K562 (cell line): ENCODE data around the gene OCIAD2.

Experiments used
- ATF2 ChIP-seq: sonication (generic); formaldehyde crosslinking; IDR thresholded peaks from 2 replicates; pipeline ENCODE4 v1.8.1; 2022; ENCODE audit warnings: missing genetic modification reagents
- BRD4 ChIP-seq: fragments of 200-600 bp; sonication (generic); IDR thresholded peaks from 2 replicates; pipeline ENCODE4 v1.6.1; 2017; ENCODE audit warnings: inconsistent platforms
- EP300 ChIP-seq: IDR thresholded peaks from 2 replicates; pipeline ENCODE4 v1.6.1; 2012; ENCODE audit warnings: low read length, improper control_type of control experiment
- GABPA ChIP-seq: fragments of 200-800 bp; sonication (Bioruptor generic); conservative IDR thresholded peaks from 2 replicates; pipeline ENCODE4 v1.6.1; 2016; ENCODE audit warnings: low read depth, missing genetic modification characterization, missing compliant biosample characterization
- HDAC6 ChIP-seq: IDR thresholded peaks from 2 replicates; pipeline ENCODE4 v1.6.1; 2012; ENCODE audit warnings: low read depth, mild to moderate bottlenecking, control low read depth, inconsistent platforms, low read length, moderate library complexity
- PCBP2 ChIP-seq: fragments of 200-400 bp; formaldehyde crosslinking; IDR thresholded peaks from 2 replicates; pipeline ENCODE4 v1.6.1; 2018; ENCODE audit warnings: low read length, low read depth, mild to moderate bottlenecking, moderate library complexity; ENCODE audit not compliant: poor library complexity, severe bottlenecking
- POLR2G ChIP-seq: fragments of 200-400 bp; formaldehyde crosslinking; IDR thresholded peaks from 2 replicates; pipeline ENCODE4 v1.6.1; 2017; ENCODE audit warnings: low read depth, mild to moderate bottlenecking, antibody characterized with exemption, low read length, moderate library complexity
- PYGO2 ChIP-seq: fragments of 450-650 bp; IDR thresholded peaks from 2 replicates; pipeline ENCODE4 v1.6.1; 2016; ENCODE audit warnings: mild to moderate bottlenecking, missing genetic modification characterization, moderate library complexity, missing compliant biosample characterization
- TBP ChIP-seq: optimal IDR thresholded peaks from 2 replicates; pipeline ENCODE3; 2011; ENCODE audit warnings: low read depth, low read length, improper control_type of control experiment
- YBX1 ChIP-seq: fragments of 450-650 bp; IDR thresholded peaks from 2 replicates; pipeline ENCODE4 v1.7.1; 2016; ENCODE audit warnings: mild to moderate bottlenecking
- TF ChIP-seq, protein P1 (sequence below), 3 experiments: IDR thresholded peaks in 2 of 3; conservative IDR thresholded peaks in 1 of 3; 2 replicates each; pipeline ENCODE4 v1.5.1; 2011 to 2012; ENCODE audit warnings: low read length in 3 of 3, mild to moderate bottlenecking in 3 of 3, control low read depth in 2 of 3, improper control_type of control experiment in 1 of 3, inconsistent platforms in 1 of 3, low read depth in 1 of 3, mixed read lengths in 1 of 3, moderate library complexity in 1 of 3; ENCODE audit not compliant: insufficient read depth in 2 of 3

DNA sequence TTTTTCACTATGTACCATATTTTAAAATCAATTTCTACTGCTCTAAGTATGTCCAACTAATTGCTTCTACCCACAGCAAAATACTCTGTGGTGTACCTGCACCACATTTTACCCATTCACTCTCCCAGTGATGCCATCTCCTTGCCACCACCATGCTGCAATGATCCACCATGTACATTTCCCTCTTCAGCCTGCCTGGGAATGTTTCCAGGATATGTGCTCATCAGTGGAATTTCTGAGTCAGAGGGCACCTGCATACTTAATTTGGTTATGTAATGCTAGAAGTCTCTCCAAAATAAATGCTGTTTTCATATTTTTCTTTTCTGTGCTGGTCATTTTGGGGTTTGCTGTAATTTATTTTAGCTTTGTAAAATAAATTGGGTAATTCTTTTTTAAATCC is 33.2 kb upstream of the OCIAD2 start:
- no peak for TF ChIP-seq HDAC6
- no peak for TF ChIP-seq POLR2G
- TF ChIP-seq YBX1 = no peak
- TF ChIP-seq ATF2 (CRISPR knock-in tag) = no peak
- no peak for TF ChIP-seq EP300
- TF ChIP-seq, protein P1, sequence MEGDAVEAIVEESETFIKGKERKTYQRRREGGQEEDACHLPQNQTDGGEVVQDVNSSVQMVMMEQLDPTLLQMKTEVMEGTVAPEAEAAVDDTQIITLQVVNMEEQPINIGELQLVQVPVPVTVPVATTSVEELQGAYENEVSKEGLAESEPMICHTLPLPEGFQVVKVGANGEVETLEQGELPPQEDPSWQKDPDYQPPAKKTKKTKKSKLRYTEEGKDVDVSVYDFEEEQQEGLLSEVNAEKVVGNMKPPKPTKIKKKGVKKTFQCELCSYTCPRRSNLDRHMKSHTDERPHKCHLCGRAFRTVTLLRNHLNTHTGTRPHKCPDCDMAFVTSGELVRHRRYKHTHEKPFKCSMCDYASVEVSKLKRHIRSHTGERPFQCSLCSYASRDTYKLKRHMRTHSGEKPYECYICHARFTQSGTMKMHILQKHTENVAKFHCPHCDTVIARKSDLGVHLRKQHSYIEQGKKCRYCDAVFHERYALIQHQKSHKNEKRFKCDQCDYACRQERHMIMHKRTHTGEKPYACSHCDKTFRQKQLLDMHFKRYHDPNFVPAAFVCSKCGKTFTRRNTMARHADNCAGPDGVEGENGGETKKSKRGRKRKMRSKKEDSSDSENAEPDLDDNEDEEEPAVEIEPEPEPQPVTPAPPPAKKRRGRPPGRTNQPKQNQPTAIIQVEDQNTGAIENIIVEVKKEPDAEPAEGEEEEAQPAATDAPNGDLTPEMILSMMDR (IDR thresholded peaks at IDR 0.05 in 2 of 3, conservative IDR thresholded peaks at IDR 0.05 in 1 of 3; ENCODE audit: insufficient read depth in 2 of 3, low read depth in 1 of 3, low read length in 3 of 3) = no peak
- TF ChIP-seq PCBP2 = no peak
- TF ChIP-seq TBP = no peak
- TF ChIP-seq BRD4 = no peak
- no peak for TF ChIP-seq GABPA
- no peak for TF ChIP-seq PYGO2
